A549 (cell line): ENCODE results near the gene SBK3. TPM values are rescaled to one million over a fixed set of nuclear protein-coding genes. Genes with fewer than 3 reads are reported as not detected.

Experiments
- ATAC-seq, 2 experiments: fragments of 200-7000 bp in 1 of 2; fragments of >200 bp in 1 of 2; cut with Nextera tagmentation in 1 of 2; cut with Tn5 transposase in 1 of 2; 3 replicates each; pipeline versions ENCODE4 v1.8.0 to v1.9.1; 2018 to 2020; ENCODE audit warnings: mild to moderate bottlenecking in 1 of 2, moderate library complexity in 1 of 2
- CTCF ChIA-PET: fragments of 300-600 bp; sonication (Branson Sonifier 250); formaldehyde crosslinking; extraction: SDS; loops from one replicate; lab custom pipeline; 2021; ENCODE audit warnings: antibody characterized with exemption, inconsistent platforms; lab: Yijun Ruan, JAX
- POLR2A ChIA-PET: fragments of 350-600 bp; formaldehyde crosslinking; extraction: SDS; loops from one replicate; lab custom pipeline; 2021; ENCODE audit warnings: antibody characterized with exemption, inconsistent platforms; lab: Yijun Ruan, JAX
- DNase-seq, 2 experiments: peaks; one replicate each; pipeline versions ENCODE4 v3.0.0 to v3.0.0-alpha.2; 2011 to 2016; ENCODE audit warnings: low read depth in 1 of 2, low spot score in 1 of 2
- FAIRE-seq: peaks from 2 replicates; lab custom pipeline; 2011; peaks lifted over from hg19 to GRCh38; lab: Jason Lieb, UNC
- H3K27ac ChIP-seq, 2 experiments: fragments of >200 bp; sonication (Bioruptor Twin); formaldehyde crosslinking; 3 replicates each; pipeline ENCODE4 v1.5.1; 2016 to 2017
- H3K4me1 ChIP-seq: fragments of >200 bp; sonication (Bioruptor Twin); formaldehyde crosslinking; 3 replicates; pipeline ENCODE4 v1.6.1; 2016
- H3K4me2 ChIP-seq: fragments of >200 bp; sonication (Bioruptor Twin); formaldehyde crosslinking; 3 replicates; pipeline ENCODE4 v1.6.1; 2016
- H3K4me3 ChIP-seq: fragments of >200 bp; sonication (Bioruptor Twin); formaldehyde crosslinking; 3 replicates; pipeline ENCODE4 v1.5.1; 2016
- H3K9me3 ChIP-seq: fragments of >200 bp; sonication (Bioruptor Twin); formaldehyde crosslinking; 3 replicates; pipeline ENCODE4 v1.6.1; 2016
- BHLHE40 ChIP-seq: IDR thresholded peaks from 2 replicates; pipeline ENCODE4 v1.6.1; 2012; ENCODE audit warnings: low read depth, low read length, inconsistent platforms
- CEBPB ChIP-seq, 2 experiments: fragments of >200 bp in 1 of 2; sonication (Bioruptor Twin) in 1 of 2; formaldehyde crosslinking in 1 of 2; IDR thresholded peaks; 2 replicates each; pipeline ENCODE4 v1.6.1; 2012 to 2016
- CTCF ChIP-seq: fragments of >200 bp; sonication (Bioruptor Twin); formaldehyde crosslinking; IDR thresholded peaks from 3 replicates; pipeline ENCODE4 v1.5.1; 2016
- E2F6 ChIP-seq: IDR thresholded peaks from 2 replicates; pipeline ENCODE4 v1.6.1; 2012; ENCODE audit warnings: low read depth, borderline replicate concordance
- EHMT2 ChIP-seq: fragments of 200-600 bp; sonication (generic); IDR thresholded peaks from 2 replicates; pipeline ENCODE4 v1.6.1; 2016; ENCODE audit warnings: antibody characterized with exemption, low read depth, mild to moderate bottlenecking, moderate library complexity
- ESRRA ChIP-seq: fragments of 150-350 bp; IDR thresholded peaks from 2 replicates; pipeline ENCODE4 v1.6.1; 2014; ENCODE audit warnings: mild to moderate bottlenecking, low read length, borderline replicate concordance
- FOSL2 ChIP-seq, 2 experiments: fragments of 450-650 bp in 1 of 2; fragments of >200 bp in 1 of 2; sonication (Bioruptor Twin) in 1 of 2; formaldehyde crosslinking; IDR thresholded peaks; 2 replicates each; pipeline versions ENCODE4 v1.5.0 to v1.6.1; 2016 to 2020; ENCODE audit warnings: mild to moderate bottlenecking in 1 of 2, moderate library complexity in 1 of 2
- GATA3 ChIP-seq: IDR thresholded peaks from 2 replicates; pipeline ENCODE4 v1.6.1; 2012; ENCODE audit warnings: borderline replicate concordance
- HMGXB4 ChIP-seq: fragments of 250-450 bp; sonication (Bioruptor Pico); IDR thresholded peaks from 2 replicates; pipeline ENCODE4 v1.5.0; 2021; ENCODE audit warnings: mild to moderate bottlenecking, moderate library complexity, borderline replicate concordance
- MAX ChIP-seq: IDR thresholded peaks from 2 replicates; pipeline ENCODE4 v1.6.1; 2012
- MYC ChIP-seq: IDR thresholded peaks from 2 replicates; pipeline ENCODE4 v1.6.1; 2012; ENCODE audit warnings: mild to moderate bottlenecking, inconsistent platforms, low read length, improper control_type of control experiment, borderline replicate concordance
- NFE2L2 ChIP-seq: fragments of 150-350 bp; conservative IDR thresholded peaks from 2 replicates; pipeline ENCODE4 v1.6.1; 2014; ENCODE audit warnings: low read length
- PHF8 ChIP-seq: fragments of 200-600 bp; sonication (generic); IDR thresholded peaks from 2 replicates; pipeline ENCODE4 v1.6.1; 2016; ENCODE audit warnings: low read depth, mild to moderate bottlenecking, antibody characterized with exemption, moderate library complexity, borderline replicate concordance
- RAD21 ChIP-seq, 2 experiments: fragments of >200 bp in 1 of 2; sonication (Bioruptor Twin) in 1 of 2; formaldehyde crosslinking in 1 of 2; IDR thresholded peaks in 1 of 2; conservative IDR thresholded peaks in 1 of 2; 2 replicates in 1 of 2; 3 replicates in 1 of 2; pipeline ENCODE4 v1.6.1; 2012 to 2018; ENCODE audit warnings: inconsistent platforms in 1 of 2
- RCOR1 ChIP-seq: fragments of 150-350 bp; IDR thresholded peaks from 2 replicates; pipeline ENCODE4 v1.6.1; 2014; ENCODE audit warnings: antibody characterized with exemption, low read length, low read depth
- RFX5 ChIP-seq: fragments of 450-650 bp; IDR thresholded peaks from 2 replicates; pipeline ENCODE4 v1.7.1; 2014; ENCODE audit warnings: antibody characterized with exemption, mild to moderate bottlenecking, moderate library complexity
- RNF2 ChIP-seq: fragments of 200-600 bp; sonication (generic); IDR thresholded peaks from 2 replicates; pipeline ENCODE4 v1.6.1; 2016; ENCODE audit warnings: low read depth, mild to moderate bottlenecking, antibody characterized with exemption, moderate library complexity, borderline replicate concordance
- SMC3 ChIP-seq: fragments of >200 bp; sonication (Bioruptor Twin); formaldehyde crosslinking; IDR thresholded peaks from 3 replicates; pipeline ENCODE4 v1.6.1; 2018; ENCODE audit warnings: inconsistent platforms
- SREBF2 ChIP-seq: fragments of 450-650 bp; IDR thresholded peaks from 2 replicates; pipeline ENCODE4 v1.6.1; 2014; ENCODE audit warnings: mild to moderate bottlenecking, moderate library complexity
- TP53 ChIP-seq: fragments of 250-450 bp; sonication (Bioruptor Pico); IDR thresholded peaks from 2 replicates; pipeline ENCODE4 v1.5.0; 2021; ENCODE audit warnings: mild to moderate bottlenecking, moderate library complexity
- USF2 ChIP-seq: fragments of 450-650 bp; IDR thresholded peaks from 2 replicates; pipeline ENCODE4 v1.6.1; 2014; ENCODE audit warnings: antibody characterized with exemption
- WGBS: methylation state at CpG from one replicate; pipeline ENCODE4 v1.1.6; 2017; ENCODE audit errors: missing lambda C conversion rate; 5-methylcytosine and 5-hydroxymethylcytosine counted together
- polyA plus RNA-seq, 4 experiments: library from polyadenylated mRNA; depleted of rRNA in 3 of 4; stranded (reverse); fragments of >200 nt; fragmentation: RNase III in 1 of 4; extraction: RNeasy Plus Mini Kit Qiagen cat#74134 plus additional on column Dnase treatment in 1 of 4; gene quantifications; 2 replicates in 3 of 4; 3 replicates in 1 of 4; pipeline ENCODE4 v1.2.3, GENCODE V29; 2011 to 2017

Gene SBK3
- polyA plus RNA-seq, 2 of the 4 experiments (the other 2 are of a cell fraction) = 1.1 TPM

GRCh38 chr19:55503502-55504251 lies 41.7 kb downstream of the SBK3 start:
- Histone ChIP-seq H3K4me1 (no peaks in the 10 kb centered on the region), H3K9me3 (peaks cover 9% of the 10 kb centered on the region; the same call in 1 of the 3 replicates), H3K4me3 (peak overlapping the region; percentile 31), H3K4me2 (peak overlapping the region; percentile 76), H3K27ac (peak overlapping the region; percentile 50 to 75; a peak in 4 of 6 replicates)
- ATAC-seq = peak; percentile 82 to 92
- WGBS = 33% methylated on average over 58 of the region's 64 CpGs
- DNase-seq = peak; percentile 95 to 96
- ChIA-PET CTCF (interaction anchor here (0.6 to 15.3 kb wide), 80 partner anchors 11 to 1025 kb away, joined by 3 to 363 read pairs (median 5); partner anchors contain the start of genes FIZ1, ISOC2, NAT14 and SSC5D), POLR2A (interaction anchor here (0.6 to 2.2 kb wide), 16 partner anchors 9 to 362 kb away, joined by 3 to 10 read pairs (median 4); partner anchors contain the start of genes FIZ1, NAT14, UBE2S and ZNF524)
- TF ChIP-seq PHF8 (no peak), MYC (peak; percentile 48; the same call in 1 of the 2 replicates), SMC3 (peak; percentile 84), USF2 (peak; percentile 57), EHMT2 (no peak), CTCF (peak; percentile 95), TP53 (CRISPR knock-in tag) (peak; percentile 35; the same call in 1 of the 2 replicates), CEBPB (IDR thresholded peaks at IDR 0.05) (no peak), RFX5 (peak; percentile 99), SREBF2 (no peak), FOSL2 (IDR thresholded peaks at IDR 0.05) (no peak), FOSL2 (CRISPR knock-in tag; IDR thresholded peaks at IDR 0.05) (no peak), RNF2 (peak; percentile 81; the same call in 1 of the 2 replicates), BHLHE40 (peak; percentile 74), NFE2L2 (no peak; the same call in 1 of the 2 replicates), MAX (peak; percentile 100), RCOR1 (no peak), RAD21 (conservative IDR thresholded peaks at IDR 0.05 in 1 of 2, IDR thresholded peaks at IDR 0.05 in 1 of 2) (peak; percentile 93 to 94), HMGXB4 (no peak), GATA3 (no peak; the same call in 1 of the 2 replicates), ESRRA (no peak), E2F6 (peak; percentile 100)
- no peak for FAIRE-seq
